ENCODE data around the gene DRAP1. TPM values are rescaled to one million over a fixed set of nuclear protein-coding genes. Genes with fewer than 3 reads are reported as not detected.

The DRAP1 gene
- total and polyA plus RNA-seq, 2 experiments from 2014 or later: 121 to 294 TPM

GRCh38 chr11:65953471-65953870 is 34.2 kb downstream of the DRAP1 start:
- Mint-ChIP-seq H3K36me3 (ENCODE audit: low read depth) (no peaks in the 10 kb centered on the region), H3K27me3 (ENCODE audit: insufficient read depth, low read depth, poor library complexity) (peaks cover 2% of the 10 kb centered on the region), H3K4me1 (peaks cover 3% of the 10 kb centered on the region; the same call in 2 of the 3 replicates), H3K27ac (no peak overlapping the region), H3K4me3 (no peak overlapping the region), H3K9me3 (no peaks in the 10 kb centered on the region)
- H3K36me3 ChIP-seq (ENCODE audit: insufficient read depth): no peaks in the 10 kb centered on the region
- no peaks in the 10 kb centered on the region for H3K4me1 ChIP-seq (ENCODE audit: insufficient read depth)
- no peak overlapping the region for H3K27ac ChIP-seq (ENCODE audit: low read depth)
- H2AFZ ChIP-seq: no peak overlapping the region
- no peak overlapping the region for H3K4me3 ChIP-seq
- no peak for TF ChIP-seq ZNF114 (CRISPR knock-in tag; IDR thresholded peaks at IDR 0.05)
- no peak for TF ChIP-seq CTCF (conservative IDR thresholded peaks at IDR 0.05; ENCODE audit: low read depth in 2 of 2)
- no peak for TF ChIP-seq CREB1 (CRISPR knock-in tag; IDR thresholded peaks at IDR 0.05; ENCODE audit: low read depth)
- no peak for TF ChIP-seq NANOG (IDR thresholded peaks at IDR 0.05; ENCODE audit: borderline replicate concordance)
- TF ChIP-seq ETS1 (IDR thresholded peaks at IDR 0.05): no peak
- TF ChIP-seq EZH2phosphoT487 (IDR thresholded peaks at IDR 0.05; ENCODE audit: unreplicated experiment): no peak
- no peak for TF ChIP-seq STAT1 (IDR thresholded peaks at IDR 0.05; ENCODE audit: unreplicated experiment)
- TF ChIP-seq JUNB (IDR thresholded peaks at IDR 0.05; ENCODE audit: unreplicated experiment): no peak
- no peak for TF ChIP-seq EZH2 (IDR thresholded peaks at IDR 0.05; ENCODE audit: low read depth, unreplicated experiment)
- no peak for TF ChIP-seq REST (IDR thresholded peaks at IDR 0.05; ENCODE audit: unreplicated experiment)
- TF ChIP-seq POLR2AphosphoS5 (IDR thresholded peaks at IDR 0.05; ENCODE audit: low read depth): no peak
- no peak for TF ChIP-seq ZNF331 (CRISPR knock-in tag; IDR thresholded peaks at IDR 0.05; ENCODE audit: low read depth)
- TF ChIP-seq ZNF462 (CRISPR knock-in tag; IDR thresholded peaks at IDR 0.05): no peak
- 0 out of 2 replicates have a peak, but pooled peaks cover 3% of the 10 kb centered on the region for H3F3A ChIP-seq (replicated peaks; ENCODE audit: low read depth)
- ATAC-seq: 0 out of 3 replicates have a peak, but pooled peaks have one; percentile 27
- H3K4me2 ChIP-seq: no peak overlapping the region
- no peaks in the 10 kb centered on the region for H3K27me3 ChIP-seq (ENCODE audit: insufficient read depth)
- H3K9me2 ChIP-seq (ENCODE audit: insufficient read depth): no peaks in the 10 kb centered on the region
- no peaks in the 10 kb centered on the region for H3K79me2 ChIP-seq (replicated peaks; ENCODE audit: insufficient read depth)
- DNase-seq (ENCODE audit: low spot score): no peak
- H4K20me1 ChIP-seq (replicated peaks; ENCODE audit: insufficient read depth): no peaks in the 10 kb centered on the region
